ENCODE measurements around the gene CLCN2. TPM values are rescaled to one million over a fixed set of nuclear protein-coding genes. Genes with fewer than 3 reads are reported as not detected.

CLCN2 gene
- total and polyA plus RNA-seq, 2 of the 4 experiments (the other 2 are of a cell fraction), result 2.9 to 5.8 TPM

- Histone ChIP-seq H4K5ac (ENCODE audit: low read depth, low read length) (no peak overlapping the region), H3K27ac (ENCODE audit: insufficient read depth, low read length) (peak overlapping the region; percentile 24), H3K36me3 (ENCODE audit: control insufficient read depth, insufficient read depth, low read length) (peaks cover 32% of the 10 kb centered on the region), H2BK120ac (ENCODE audit: low read depth, low read length) (no peak overlapping the region; the same call in 1 of the 2 replicates), H3K27me3 (ENCODE audit: control insufficient read depth, insufficient read depth, low read length) (no peaks in the 10 kb centered on the region), H3K9me1 (ENCODE audit: insufficient read depth, low read length) (peaks cover 23% of the 10 kb centered on the region), H4K91ac (ENCODE audit: insufficient read depth, low read depth, low read length) (no peak overlapping the region), H2AK5ac (ENCODE audit: low read depth, low read length) (peak overlapping the region; percentile 84), H3K4me2 (ENCODE audit: low read depth, low read length) (peak overlapping the region; percentile 29), H2BK20ac (ENCODE audit: low read depth, low read length) (0 out of 2 replicates have a peak overlapping the region, but pooled peaks have one; percentile 22), H3K9ac (ENCODE audit: low read depth, low read length) (no peak overlapping the region; the same call in 1 of the 2 replicates), H3K4ac (ENCODE audit: low read depth, low read length) (peak overlapping the region; percentile 62; the same call in 1 of the 2 replicates), H3K79me1 (ENCODE audit: low read depth in 1 of 2, low read length in 2 of 2) (peaks cover 23 to 87% of the 10 kb centered on the region in 2 experiments), H2BK15ac (ENCODE audit: low read depth, low read length) (no peak overlapping the region), H3K4me1 (ENCODE audit: control insufficient read depth, insufficient read depth, low read length) (peaks cover 33% of the 10 kb centered on the region), H3K4me3 (ENCODE audit: insufficient read depth, low read depth, low read length) (no peak overlapping the region), H4K8ac (ENCODE audit: low read depth in 2 of 2, low read length in 2 of 2) (peak overlapping the region in 1 of 2 experiments; percentile 48; a peak in 1 of 4 replicates), H3K9me3 (ENCODE audit: control insufficient read depth, insufficient read depth, low read length) (no peaks in the 10 kb centered on the region), H3K18ac (ENCODE audit: low read depth, low read length) (no peak overlapping the region), H3K14ac (replicated peaks; ENCODE audit: low read depth, low read length) (peak overlapping the region; percentile 19; the same call in 1 of the 2 replicates), H2AFZ (replicated peaks; ENCODE audit: low read length, poor library complexity) (peak overlapping the region; percentile 82), H3K56ac (ENCODE audit: extremely low read depth, insufficient read depth, low read length) (no peak overlapping the region), H3K23ac (ENCODE audit: low read depth, low read length) (peak overlapping the region; percentile 68; the same call in 1 of the 2 replicates), H4K20me1 (ENCODE audit: insufficient read depth, low read length) (peaks cover 45% of the 10 kb centered on the region), H2AK9ac (replicated peaks; ENCODE audit: low read depth, low read length, poor library complexity) (peak overlapping the region; percentile 81), H2BK5ac (ENCODE audit: low read depth, low read length, poor library complexity, severe bottlenecking) (peak overlapping the region; percentile 27)
- ChIA-PET POLR2A (ENCODE audit: unreplicated experiment) (interaction anchor here (2.2 kb wide), 1 partner anchor 23 kb away, joined by 5 read pairs; no protein-coding TSS in a partner anchor), CTCF (no interaction called here)
- no TSS peak for BruUV-seq (replicated peaks)
- DNase-seq (no peak), ATAC-seq (ENCODE audit: low read depth) (no peak)
- TF ChIP-seq MAFK (IDR thresholded peaks at IDR 0.05; ENCODE audit: low read depth, low read length) (no peak), RCOR1 (IDR thresholded peaks at IDR 0.05; ENCODE audit: insufficient replicate concordance, low read length) (no peak), BHLHE40 (IDR thresholded peaks at IDR 0.05; ENCODE audit: low read depth, low read length) (no peak), MAZ (IDR thresholded peaks at IDR 0.05; ENCODE audit: borderline replicate concordance, low read depth, low read length) (no peak), MXI1 (IDR thresholded peaks at IDR 0.05; ENCODE audit: borderline replicate concordance, low read depth, low read length) (no peak), RAD21 (IDR thresholded peaks at IDR 0.05; ENCODE audit: low read length) (no peak), SMC3 (IDR thresholded peaks at IDR 0.05; ENCODE audit: low read depth, low read length) (no peak), CHD1 (IDR thresholded peaks at IDR 0.05; ENCODE audit: low read depth, low read length) (no peak), POLR2A (IDR thresholded peaks at IDR 0.05; ENCODE audit: low read depth, low read length) (no peak), RFX5 (IDR thresholded peaks at IDR 0.05; ENCODE audit: low read depth, low read length) (no peak), CTCF (conservative IDR thresholded peaks at IDR 0.05; ENCODE audit: low read depth, low read length) (no peak), NFE2L2 (IDR thresholded peaks at IDR 0.05; ENCODE audit: low read depth, low read length) (no peak)
- dilution Hi-C loops (cut with HindIII; ENCODE audit: low sequenced_read_pairs, unreplicated experiment), result no loop called here
- intact Hi-C loops (cut with micrococcal nuclease), result no loop called here
- WGBS, 2 experiments (ENCODE audit: extremely low coverage in 2 of 2, insufficient read length in 1 of 2), result 100% methylated on average over 2 of the region's 7 CpGs; no CpG with 5 or more reads in 1 of the 2 experiments
- in situ Hi-C loops (cut with MboI; ENCODE audit: low sequenced_read_pairs), result no loop called here
These were observed 23.4 kb downstream of the CLCN2 start for GRCh38 chr3:184337981-184338380.

Measured in IMR-90 (cell line).